Karpas-422 (cell line): ENCODE data around the gene TENT5C. TPM values are rescaled to one million over a fixed set of nuclear protein-coding genes. Genes with fewer than 3 reads are reported as not detected.

Experiments
- DNase-seq: peaks from one replicate; pipeline ENCODE4 v3.0.0-alpha.2; 2015
- H2AFZ ChIP-seq: fragments of 200-600 bp; sonication (generic); 2 replicates; pipeline ENCODE4 v1.6.1; 2014; ENCODE audit warnings: antibody characterized with exemption, low read length, mixed read lengths
- H3K27ac ChIP-seq: fragments of 200-600 bp; sonication (generic); 2 replicates; pipeline ENCODE4 v1.5.1; 2014; ENCODE audit warnings: mild to moderate bottlenecking, low read length, moderate library complexity
- H3K27me3 ChIP-seq: fragments of 200-600 bp; sonication (generic); 2 replicates; pipeline ENCODE4 v1.6.1; 2014; ENCODE audit warnings: low read length, mixed read lengths
- H3K36me3 ChIP-seq: fragments of 200-600 bp; sonication (generic); 2 replicates; pipeline ENCODE4 v1.6.1; 2014; ENCODE audit warnings: low read length, mixed read lengths; ENCODE audit not compliant: insufficient read depth
- H3K4me1 ChIP-seq: fragments of 200-600 bp; sonication (generic); 2 replicates; pipeline ENCODE4 v1.6.1; 2014; ENCODE audit warnings: mild to moderate bottlenecking, low read length, mixed read lengths
- H3K4me2 ChIP-seq: fragments of 200-600 bp; sonication (generic); 2 replicates; pipeline ENCODE4 v1.6.1; 2014; ENCODE audit warnings: low read length, low read depth, mild to moderate bottlenecking; ENCODE audit not compliant: poor library complexity, severe bottlenecking
- H3K4me3 ChIP-seq: fragments of 200-600 bp; sonication (generic); 2 replicates; pipeline ENCODE4 v1.5.1; 2014; ENCODE audit warnings: mild to moderate bottlenecking, antibody characterized with exemption, low read length, mixed read lengths
- H3K79me2 ChIP-seq: fragments of 200-600 bp; sonication (generic); 2 replicates; pipeline ENCODE4 v1.6.1; 2014; ENCODE audit warnings: mild to moderate bottlenecking, low read length, mixed read lengths
- H3K9ac ChIP-seq: fragments of 200-600 bp; sonication (generic); 2 replicates; pipeline ENCODE4 v1.6.0; 2014; ENCODE audit warnings: low read length
- H3K9me2 ChIP-seq: fragments of 200-600 bp; sonication (generic), shearing (Covaris generic); replicated peaks from 2 replicates; pipeline ENCODE4 v1.6.0; 2014; ENCODE audit warnings: mild to moderate bottlenecking, low read length, moderate library complexity; ENCODE audit not compliant: insufficient read depth
- H3K9me3 ChIP-seq: fragments of 300-700, 200-600 bp; sonication (generic); 2 replicates; pipeline ENCODE4 v1.6.1; 2014; ENCODE audit warnings: low read length, mixed read lengths
- H4K20me1 ChIP-seq: fragments of 200-600 bp; sonication (generic); 2 replicates; pipeline ENCODE4 v1.6.1; 2014; ENCODE audit warnings: mild to moderate bottlenecking, antibody characterized with exemption, low read length, low read depth; ENCODE audit not compliant: insufficient read depth
- total RNA-seq: library from RNA; depleted of rRNA; stranded (reverse); fragments of >200 nt; shearing (Covaris generic); gene quantifications from 2 replicates; pipeline ENCODE4 v1.2.3, GENCODE V29; 2014; ENCODE audit warnings: low replicate concordance

The TENT5C gene
- total RNA-seq, 1 experiment from 2014 or later: 0.60 TPM

DNA sequence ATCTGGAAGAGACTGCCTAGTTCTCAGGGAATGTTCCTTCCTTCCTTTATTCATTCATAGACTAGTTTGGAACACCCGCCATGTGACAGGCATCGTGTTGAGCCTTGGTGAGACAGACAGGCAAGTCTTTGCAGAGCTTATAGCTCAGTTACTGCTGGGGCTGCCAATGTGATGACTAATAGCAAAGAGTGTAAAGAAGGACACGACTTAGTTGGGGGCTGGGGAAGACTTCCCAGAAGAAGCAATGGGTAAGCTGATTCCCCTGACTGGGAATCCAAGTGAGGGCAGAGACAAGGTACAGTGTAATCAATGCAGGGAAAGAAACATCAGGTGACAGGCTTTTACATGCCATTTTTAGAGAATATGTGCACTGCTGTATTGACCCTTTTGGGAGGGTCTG is 51.2 kb downstream of the TENT5C start:
- Histone ChIP-seq H3K9me3 (no peaks in the 10 kb centered on the region), H4K20me1 (no peaks in the 10 kb centered on the region), H3K27me3 (no peaks in the 10 kb centered on the region), H3K79me2 (no peaks in the 10 kb centered on the region), H3K27ac (no peak overlapping the region), H3K4me2 (no peak overlapping the region), H3K36me3 (no peaks in the 10 kb centered on the region), H3K4me1 (peaks cover 28% of the 10 kb centered on the region), H3K9me2 (no peaks in the 10 kb centered on the region), H2AFZ (no peak overlapping the region), H3K9ac (no peak overlapping the region), H3K4me3 (no peak overlapping the region)
- no peak for DNase-seq

DNA sequence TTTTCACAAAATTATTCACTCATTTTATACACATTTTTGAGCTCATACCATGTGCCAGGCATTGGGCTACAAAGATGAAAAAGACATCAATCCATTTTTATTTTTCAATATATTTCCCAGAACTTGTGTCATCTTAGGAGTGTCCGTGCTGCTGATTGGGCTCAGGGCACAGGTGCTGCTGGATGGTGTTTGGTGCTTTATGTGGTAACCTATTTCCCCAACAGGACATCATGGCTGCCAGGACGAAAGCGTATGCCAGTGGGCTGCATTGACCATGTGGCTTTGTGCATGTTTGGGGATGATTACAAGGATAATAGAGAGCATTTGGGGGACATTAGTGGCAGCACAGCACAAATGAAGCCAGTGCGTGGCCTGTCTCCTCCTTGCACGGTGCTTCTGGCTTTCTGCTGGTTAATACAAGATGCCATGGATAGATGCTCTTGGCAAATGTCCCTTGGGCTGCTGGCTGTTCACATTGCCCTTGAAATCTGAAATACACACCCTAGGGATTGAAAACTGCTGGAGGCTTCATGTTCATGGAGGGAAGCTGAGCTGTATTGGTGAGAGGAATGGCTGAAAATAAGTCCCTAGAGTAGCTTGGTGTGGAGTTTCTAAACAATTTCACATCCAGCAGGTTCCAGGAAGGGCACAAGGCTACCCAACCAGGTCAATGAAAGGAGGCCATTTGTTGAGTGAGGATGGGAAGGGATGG is 52.3 kb downstream of the TENT5C start:
- H3K27me3 ChIP-seq: no peaks in the 10 kb centered on the region
- H3K4me3 ChIP-seq: no peak overlapping the region
- H3K27ac ChIP-seq: no peak overlapping the region
- H4K20me1 ChIP-seq: no peaks in the 10 kb centered on the region
- H3K9ac ChIP-seq: no peak overlapping the region
- H3K4me2 ChIP-seq: no peak overlapping the region
- H2AFZ ChIP-seq: no peak overlapping the region
- no peaks in the 10 kb centered on the region for H3K9me3 ChIP-seq
- no peaks in the 10 kb centered on the region for H3K9me2 ChIP-seq
- H3K36me3 ChIP-seq: no peaks in the 10 kb centered on the region
- no peaks in the 10 kb centered on the region for H3K79me2 ChIP-seq
- DNase-seq: no peak
- H3K4me1 ChIP-seq: peaks cover 28% of the 10 kb centered on the region

DNA sequence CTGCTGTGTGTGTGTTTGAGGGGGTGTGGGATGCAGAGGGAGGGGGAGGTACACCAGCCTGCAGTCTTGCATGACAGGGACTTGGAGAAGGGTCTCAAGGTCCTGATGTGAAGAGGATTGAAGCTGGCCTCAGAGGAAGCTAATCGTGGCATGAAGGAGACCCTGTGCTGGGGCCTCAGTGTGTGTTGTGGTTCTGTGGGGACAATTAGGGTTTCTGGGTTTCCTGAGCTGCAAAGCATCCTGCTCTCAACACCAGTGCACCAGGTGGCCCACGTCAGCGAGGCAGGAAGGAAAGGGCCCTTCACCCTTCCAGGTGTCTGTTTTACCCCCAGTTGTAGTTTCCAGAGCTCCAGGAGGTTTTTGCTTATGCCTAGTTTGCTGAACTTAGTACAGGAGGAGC is 52.8 kb downstream of the TENT5C start:
- Histone ChIP-seq H3K4me3 (no peak overlapping the region), H3K4me2 (no peak overlapping the region), H4K20me1 (no peaks in the 10 kb centered on the region), H3K79me2 (no peaks in the 10 kb centered on the region), H2AFZ (no peak overlapping the region), H3K9me2 (no peaks in the 10 kb centered on the region), H3K36me3 (no peaks in the 10 kb centered on the region), H3K9ac (no peak overlapping the region), H3K9me3 (no peaks in the 10 kb centered on the region), H3K27me3 (no peaks in the 10 kb centered on the region), H3K27ac (no peak overlapping the region), H3K4me1 (peaks cover 27% of the 10 kb centered on the region)
- no peak for DNase-seq

- Histone ChIP-seq H3K4me2 (no peak overlapping the region), H3K4me3 (no peak overlapping the region)
- DNase-seq: no peak
Observed at GRCh38 chr1:117659550-117660270, 53.9 kb downstream of the TENT5C start.

DNA sequence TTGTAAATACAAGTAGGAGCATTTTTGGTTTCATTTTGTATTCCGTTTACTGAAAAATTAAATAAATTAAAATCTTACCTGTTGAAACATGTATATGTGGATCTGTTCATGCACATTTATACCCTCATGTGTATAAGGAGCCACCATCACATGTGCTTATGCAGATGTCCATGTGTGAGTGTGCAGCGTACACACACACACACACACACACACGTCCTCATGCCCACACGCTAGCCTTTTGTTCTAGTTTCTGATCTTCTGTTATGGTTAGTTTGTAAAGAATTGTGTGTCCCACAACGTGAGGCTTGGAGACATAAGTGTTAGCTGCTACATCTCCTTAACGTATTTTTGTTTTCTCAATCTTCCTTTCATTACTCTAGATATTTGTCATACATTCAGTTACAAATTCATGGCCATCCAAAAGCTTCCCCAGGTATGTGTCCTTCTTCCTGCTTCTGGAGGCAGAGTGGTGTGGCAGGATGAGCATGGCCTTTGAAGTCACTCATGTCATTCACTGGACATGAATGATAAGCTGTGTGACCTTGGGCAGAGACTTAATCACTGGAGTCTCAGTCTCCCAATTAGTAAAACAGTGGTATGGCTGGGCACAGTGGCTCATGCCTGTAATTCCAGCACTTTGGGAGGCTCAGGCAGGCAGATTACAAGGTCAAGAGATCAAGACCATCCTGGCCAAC is 54.6 kb downstream of the TENT5C start:
- no peaks in the 10 kb centered on the region for H3K9me2 ChIP-seq
- H3K4me1 ChIP-seq: peaks cover 12% of the 10 kb centered on the region; the same call in 1 of the 2 replicates
- no peaks in the 10 kb centered on the region for H3K9me3 ChIP-seq
- no peaks in the 10 kb centered on the region for H4K20me1 ChIP-seq
- H3K4me3 ChIP-seq: no peak overlapping the region
- no peak overlapping the region for H3K9ac ChIP-seq
- no peaks in the 10 kb centered on the region for H3K79me2 ChIP-seq
- H2AFZ ChIP-seq: no peak overlapping the region
- H3K27ac ChIP-seq: no peak overlapping the region
- H3K36me3 ChIP-seq: no peaks in the 10 kb centered on the region
- DNase-seq: no peak
- no peaks in the 10 kb centered on the region for H3K27me3 ChIP-seq
- no peak overlapping the region for H3K4me2 ChIP-seq

More at GRCh38 chr1:117659550-117660270, 53.9 kb downstream of the TENT5C start:
- Histone ChIP-seq H3K36me3 (no peaks in the 10 kb centered on the region), H3K9me2 (no peaks in the 10 kb centered on the region), H4K20me1 (no peaks in the 10 kb centered on the region), H3K9ac (no peak overlapping the region), H3K4me1 (peaks cover 17% of the 10 kb centered on the region), H2AFZ (no peak overlapping the region; the same call in 1 of the 2 replicates), H3K27me3 (no peaks in the 10 kb centered on the region), H3K79me2 (no peaks in the 10 kb centered on the region), H3K9me3 (no peaks in the 10 kb centered on the region), H3K27ac (no peak overlapping the region)

GRCh38 chr1:117661027-117661426 is 55.2 kb downstream of the TENT5C start:
- H3K4me2 ChIP-seq: no peak overlapping the region
- H3K9me2 ChIP-seq: no peaks in the 10 kb centered on the region
- H3K4me1 ChIP-seq: peaks cover 12% of the 10 kb centered on the region; the same call in 1 of the 2 replicates
- no peaks in the 10 kb centered on the region for H3K27me3 ChIP-seq
- no peak overlapping the region for H3K27ac ChIP-seq
- no peaks in the 10 kb centered on the region for H4K20me1 ChIP-seq
- no peaks in the 10 kb centered on the region for H3K36me3 ChIP-seq
- no peak overlapping the region for H3K4me3 ChIP-seq
- H3K9ac ChIP-seq: no peak overlapping the region
- no peaks in the 10 kb centered on the region for H3K79me2 ChIP-seq
- H2AFZ ChIP-seq: no peak overlapping the region
- H3K9me3 ChIP-seq: no peaks in the 10 kb centered on the region
- no peak for DNase-seq

- H3K79me2 ChIP-seq: no peaks in the 10 kb centered on the region
- H3K9me3 ChIP-seq: no peaks in the 10 kb centered on the region
- no peaks in the 10 kb centered on the region for H3K27me3 ChIP-seq
- no peak overlapping the region for H3K4me3 ChIP-seq
- H3K9ac ChIP-seq: no peak overlapping the region
- H3K36me3 ChIP-seq: no peaks in the 10 kb centered on the region
- H4K20me1 ChIP-seq: no peaks in the 10 kb centered on the region
- peaks cover 12% of the 10 kb centered on the region; the same call in 1 of the 2 replicates for H3K4me1 ChIP-seq
- no peak for DNase-seq
- H2AFZ ChIP-seq: no peak overlapping the region
- H3K4me2 ChIP-seq: no peak overlapping the region
- no peak overlapping the region for H3K27ac ChIP-seq
- H3K9me2 ChIP-seq: no peaks in the 10 kb centered on the region
Observed at GRCh38 chr1:117662667-117663066, 56.8 kb downstream of the TENT5C start.
